Neural crest cell (in vitro differentiated cells): ENCODE results near the gene XRRA1. TPM values are rescaled to one million over a fixed set of nuclear protein-coding genes. Genes with fewer than 3 reads are reported as not detected.

Source experiments
- DNase-seq: peaks from one replicate; pipeline ENCODE4 v3.0.0; 2021; ENCODE audit warnings: low read depth, mixed read lengths, low spot score
- H3K27ac Mint-ChIP-seq: one replicate; pipeline ENCODE4 v1.8.0; 2021; ENCODE audit warnings: mild to moderate bottlenecking, mixed read lengths; ENCODE audit not compliant: unreplicated experiment
- H3K27me3 Mint-ChIP-seq: 2 replicates; pipeline ENCODE4 v1.8.0; 2021; ENCODE audit warnings: low read depth, mild to moderate bottlenecking, mixed read lengths
- H3K36me3 Mint-ChIP-seq: 2 replicates; pipeline ENCODE4 v1.8.0; 2021; ENCODE audit warnings: low read depth, mild to moderate bottlenecking, mixed read lengths
- H3K4me1 Mint-ChIP-seq: 2 replicates; pipeline ENCODE4 v1.8.0; 2021; ENCODE audit warnings: mixed read lengths
- H3K4me3 Mint-ChIP-seq: one replicate; pipeline ENCODE4 v1.8.0; 2021; ENCODE audit warnings: mild to moderate bottlenecking, mixed read lengths
- H3K9me3 Mint-ChIP-seq: 2 replicates; pipeline ENCODE4 v1.8.0; 2021; ENCODE audit warnings: mixed read lengths
- total RNA-seq: library from RNA; stranded (reverse); gene quantifications from 2 replicates; pipeline ENCODE4 v1.2.1, GENCODE V29; 2021
- TF ChIP-seq, protein P1 (sequence below): fragments of 200-600 bp; sonication (generic); conservative IDR thresholded peaks from 2 replicates; pipeline ENCODE4 v1.5.0; 2021; ENCODE audit warnings: antibody characterized with exemption, mild to moderate bottlenecking

The XRRA1 gene
- total RNA-seq, 1 donor from 2014 or later: 8.3 TPM

DNA sequence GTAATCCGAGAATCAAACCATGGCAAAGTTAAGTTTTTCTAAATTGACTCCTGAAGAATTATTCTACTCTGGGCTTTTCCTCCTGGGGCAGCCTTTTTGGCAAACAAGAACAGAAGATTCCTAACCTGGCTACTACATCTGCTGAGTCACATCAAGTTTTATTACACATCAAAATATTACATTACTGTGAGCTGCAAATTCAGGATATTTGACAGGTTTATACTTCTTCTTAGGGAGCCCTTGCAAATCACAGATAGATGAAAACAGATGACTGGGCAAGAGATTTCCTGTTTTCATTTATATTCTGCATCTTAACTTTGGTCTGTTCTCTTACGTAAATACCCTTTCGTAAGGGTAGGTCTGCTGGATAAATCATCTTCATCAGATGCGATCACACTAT is 23.6 kb downstream of the XRRA1 start:
- TF ChIP-seq, protein P1, sequence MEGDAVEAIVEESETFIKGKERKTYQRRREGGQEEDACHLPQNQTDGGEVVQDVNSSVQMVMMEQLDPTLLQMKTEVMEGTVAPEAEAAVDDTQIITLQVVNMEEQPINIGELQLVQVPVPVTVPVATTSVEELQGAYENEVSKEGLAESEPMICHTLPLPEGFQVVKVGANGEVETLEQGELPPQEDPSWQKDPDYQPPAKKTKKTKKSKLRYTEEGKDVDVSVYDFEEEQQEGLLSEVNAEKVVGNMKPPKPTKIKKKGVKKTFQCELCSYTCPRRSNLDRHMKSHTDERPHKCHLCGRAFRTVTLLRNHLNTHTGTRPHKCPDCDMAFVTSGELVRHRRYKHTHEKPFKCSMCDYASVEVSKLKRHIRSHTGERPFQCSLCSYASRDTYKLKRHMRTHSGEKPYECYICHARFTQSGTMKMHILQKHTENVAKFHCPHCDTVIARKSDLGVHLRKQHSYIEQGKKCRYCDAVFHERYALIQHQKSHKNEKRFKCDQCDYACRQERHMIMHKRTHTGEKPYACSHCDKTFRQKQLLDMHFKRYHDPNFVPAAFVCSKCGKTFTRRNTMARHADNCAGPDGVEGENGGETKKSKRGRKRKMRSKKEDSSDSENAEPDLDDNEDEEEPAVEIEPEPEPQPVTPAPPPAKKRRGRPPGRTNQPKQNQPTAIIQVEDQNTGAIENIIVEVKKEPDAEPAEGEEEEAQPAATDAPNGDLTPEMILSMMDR: no peak
- Mint-ChIP-seq H3K27me3 (no peaks in the 10 kb centered on the region), H3K36me3 (peaks cover 3% of the 10 kb centered on the region), H3K9me3 (peaks cover 2% of the 10 kb centered on the region), H3K27ac (no peak overlapping the region), H3K4me1 (no peaks in the 10 kb centered on the region), H3K4me3 (no peak overlapping the region)
- DNase-seq: no peak

DNA sequence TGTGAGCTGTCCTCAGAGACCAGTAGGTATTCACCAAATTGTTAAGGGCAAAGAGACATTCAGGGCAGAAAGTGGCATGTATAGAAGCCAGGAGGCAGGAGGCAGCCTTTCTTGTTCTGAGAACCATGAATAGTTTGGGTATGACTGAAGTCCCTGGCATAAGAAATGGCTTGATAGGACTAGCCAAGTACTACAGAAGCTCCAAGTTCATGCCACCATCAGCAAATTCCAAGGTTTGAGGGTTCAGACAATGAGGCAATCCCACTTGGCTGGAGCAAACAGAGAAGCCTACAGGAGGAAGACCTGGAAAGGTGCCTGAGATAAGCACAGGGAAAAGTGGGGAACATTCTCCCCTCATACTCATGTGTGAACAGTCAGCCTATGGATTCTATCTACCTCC is 25.8 kb downstream of the XRRA1 start:
- Mint-ChIP-seq H3K27ac (no peak overlapping the region), H3K36me3 (peaks cover 12% of the 10 kb centered on the region)
- TF ChIP-seq, protein P1: no peak

DNA sequence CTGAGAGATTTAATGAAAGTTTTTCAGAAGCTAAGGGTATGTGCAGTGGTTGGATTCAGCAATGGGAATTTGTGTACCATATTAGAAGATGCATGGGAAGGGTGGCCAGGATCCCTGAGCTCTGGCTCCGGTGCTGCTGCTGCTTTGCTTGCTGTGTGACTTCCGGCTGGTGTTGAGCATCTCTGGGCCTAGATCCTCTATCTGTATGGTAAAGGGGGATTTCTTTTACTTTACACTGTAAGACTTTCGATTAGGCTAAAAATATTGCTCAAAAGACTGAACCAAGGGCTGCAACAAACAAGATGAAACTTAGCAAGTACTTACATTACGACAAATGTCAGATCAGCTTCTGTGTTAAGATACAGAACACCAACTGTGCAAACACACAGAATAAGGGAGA is 39.1 kb downstream of the XRRA1 start:
- Mint-ChIP-seq H3K4me1 (no peaks in the 10 kb centered on the region), H3K4me3 (no peak overlapping the region), H3K9me3 (no peaks in the 10 kb centered on the region), H3K27me3 (no peaks in the 10 kb centered on the region), H3K36me3 (peaks cover 10% of the 10 kb centered on the region), H3K27ac (no peak overlapping the region)
- no peak for DNase-seq
- TF ChIP-seq, protein P1: no peak

More for the DNA sequence above, 25.8 kb downstream of the XRRA1 start:
- peaks cover 2% of the 10 kb centered on the region for H3K9me3 Mint-ChIP-seq
- no peak for DNase-seq
- no peak overlapping the region for H3K4me3 Mint-ChIP-seq
- no peaks in the 10 kb centered on the region for H3K27me3 Mint-ChIP-seq
- H3K4me1 Mint-ChIP-seq: no peaks in the 10 kb centered on the region

DNA sequence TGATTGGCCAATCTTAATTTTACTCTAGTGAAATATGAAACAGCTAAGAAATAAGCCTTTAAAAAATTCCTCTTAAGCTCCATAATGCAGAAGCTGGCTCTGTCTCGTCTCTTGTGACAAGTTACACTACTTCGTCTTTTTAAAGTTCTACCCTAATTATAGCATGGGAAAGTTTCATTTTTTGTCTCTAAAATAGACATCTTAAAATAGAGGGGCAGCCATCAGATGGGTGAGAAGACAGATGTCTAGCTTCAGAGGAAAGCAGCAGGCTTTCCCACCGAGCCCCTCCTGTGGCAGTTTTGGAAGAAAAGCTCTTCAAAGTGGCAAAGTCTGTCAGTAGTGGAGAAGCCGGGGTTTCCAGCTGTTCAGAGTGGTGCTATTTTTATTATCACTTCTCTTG is 39.5 kb downstream of the XRRA1 start:
- Mint-ChIP-seq H3K27ac (no peak overlapping the region), H3K4me1 (no peaks in the 10 kb centered on the region), H3K36me3 (peaks cover 9% of the 10 kb centered on the region), H3K9me3 (no peaks in the 10 kb centered on the region), H3K27me3 (no peaks in the 10 kb centered on the region), H3K4me3 (no peak overlapping the region)
- no peak for DNase-seq
- TF ChIP-seq, protein P1: no peak

DNA sequence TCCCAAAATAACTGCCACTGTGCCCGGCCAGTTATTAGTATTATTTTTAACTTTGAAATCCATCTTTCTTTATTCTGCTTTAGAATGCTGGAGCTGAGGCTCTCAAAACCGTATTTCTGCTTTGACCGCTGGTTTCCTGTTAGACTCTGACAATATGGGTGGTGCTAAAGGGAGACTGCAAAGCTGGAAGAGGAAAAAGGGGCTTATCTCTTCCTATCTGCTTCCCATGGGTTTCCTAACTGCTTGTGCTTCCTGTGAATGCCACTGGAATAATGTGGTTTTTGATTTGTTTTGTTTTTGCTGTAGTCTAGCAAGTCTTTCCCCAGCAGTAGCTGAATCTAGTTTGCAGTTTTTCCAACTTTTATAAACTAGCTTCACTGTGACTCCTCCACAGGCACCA is 43.6 kb downstream of the XRRA1 start:
- Mint-ChIP-seq H3K27me3 (no peaks in the 10 kb centered on the region), H3K27ac (no peak overlapping the region), H3K36me3 (peaks cover 23% of the 10 kb centered on the region), H3K4me1 (no peaks in the 10 kb centered on the region), H3K9me3 (peaks cover 11% of the 10 kb centered on the region), H3K4me3 (no peak overlapping the region)
- DNase-seq: no peak
- TF ChIP-seq, protein P1: no peak

DNA sequence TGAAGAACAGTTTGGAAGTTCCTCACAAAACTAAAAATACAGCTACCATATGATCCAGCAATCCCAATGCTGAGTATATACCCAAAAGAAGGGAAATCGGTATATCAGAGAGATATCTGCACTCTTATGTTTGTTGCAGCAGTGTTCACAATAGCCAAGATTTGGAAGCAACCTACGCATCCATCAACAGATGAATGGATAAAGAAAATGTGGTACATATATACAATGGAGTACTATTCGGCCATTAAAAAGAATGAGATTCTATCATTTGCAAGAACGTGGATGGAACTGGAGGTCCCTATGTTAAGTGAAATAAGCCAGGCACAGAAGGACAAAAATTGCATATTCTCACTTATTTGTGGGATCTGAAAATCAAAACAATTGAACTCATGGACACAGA is 46.5 kb downstream of the XRRA1 start:
- TF ChIP-seq, protein P1: no peak
- DNase-seq: no peak
- Mint-ChIP-seq H3K9me3 (peaks cover 18% of the 10 kb centered on the region), H3K36me3 (peaks cover 40% of the 10 kb centered on the region), H3K4me1 (no peaks in the 10 kb centered on the region), H3K27ac (no peak overlapping the region), H3K27me3 (no peaks in the 10 kb centered on the region), H3K4me3 (no peak overlapping the region)
